Endothelial cell (in vitro differentiated cells): ENCODE data around the gene CACNA1A. TPM values are rescaled to one million over a fixed set of nuclear protein-coding genes. Genes with fewer than 3 reads are reported as not detected.
A peak's percentile ranks its signal among the peaks of the same experiment; 100 is the strongest.
"Not testable (repeated sequence)": the region's sequence is repeated elsewhere in the genome, so short reads cannot be mapped to it uniquely, and the experiment has no call there.

Experiments used
- DNase-seq: peaks from one replicate; pipeline ENCODE4 v3.0.0; 2021; ENCODE audit warnings: low spot score
- H3K27ac Mint-ChIP-seq: one replicate; pipeline ENCODE4 v1.8.0; 2021; ENCODE audit warnings: mixed read lengths, inconsistent platforms; ENCODE audit not compliant: unreplicated experiment
- H3K27me3 Mint-ChIP-seq: one replicate; pipeline ENCODE4 v1.8.0; 2021; ENCODE audit warnings: mild to moderate bottlenecking, moderate library complexity, mixed read lengths, inconsistent platforms; ENCODE audit not compliant: unreplicated experiment
- H3K36me3 Mint-ChIP-seq: one replicate; pipeline ENCODE4 v1.8.0; 2021; ENCODE audit warnings: mild to moderate bottlenecking, low read depth, mixed read lengths, inconsistent platforms; ENCODE audit not compliant: unreplicated experiment
- H3K4me1 Mint-ChIP-seq: one replicate; pipeline ENCODE4 v1.8.0; 2021; ENCODE audit warnings: mild to moderate bottlenecking, mixed read lengths, inconsistent platforms; ENCODE audit not compliant: unreplicated experiment
- H3K4me3 Mint-ChIP-seq: one replicate; pipeline ENCODE4 v1.8.0; 2021; ENCODE audit warnings: mild to moderate bottlenecking, mixed read lengths, inconsistent platforms; ENCODE audit not compliant: unreplicated experiment
- H3K9me3 Mint-ChIP-seq: one replicate; pipeline ENCODE4 v1.8.0; 2021; ENCODE audit warnings: mixed read lengths, inconsistent platforms; ENCODE audit not compliant: unreplicated experiment
- total RNA-seq: library from RNA; stranded (reverse); fragmentation: NEBNext Ultra II Directional; extraction: Animal tissue kit (Norgen Biotek cat#: 25700); gene quantifications from one replicate; pipeline ENCODE4 v1.2.1, GENCODE V29; 2021; ENCODE audit not compliant: unreplicated experiment
- TF ChIP-seq, protein P1 (sequence below): fragments of 200-600 bp; sonication (generic); IDR thresholded peaks from one replicate; pipeline ENCODE4 v1.5.0; 2021; ENCODE audit warnings: antibody characterized with exemption; ENCODE audit not compliant: unreplicated experiment

CACNA1A gene
- total RNA-seq, 1 donor from 2014 or later, result 9.0 TPM

DNA sequence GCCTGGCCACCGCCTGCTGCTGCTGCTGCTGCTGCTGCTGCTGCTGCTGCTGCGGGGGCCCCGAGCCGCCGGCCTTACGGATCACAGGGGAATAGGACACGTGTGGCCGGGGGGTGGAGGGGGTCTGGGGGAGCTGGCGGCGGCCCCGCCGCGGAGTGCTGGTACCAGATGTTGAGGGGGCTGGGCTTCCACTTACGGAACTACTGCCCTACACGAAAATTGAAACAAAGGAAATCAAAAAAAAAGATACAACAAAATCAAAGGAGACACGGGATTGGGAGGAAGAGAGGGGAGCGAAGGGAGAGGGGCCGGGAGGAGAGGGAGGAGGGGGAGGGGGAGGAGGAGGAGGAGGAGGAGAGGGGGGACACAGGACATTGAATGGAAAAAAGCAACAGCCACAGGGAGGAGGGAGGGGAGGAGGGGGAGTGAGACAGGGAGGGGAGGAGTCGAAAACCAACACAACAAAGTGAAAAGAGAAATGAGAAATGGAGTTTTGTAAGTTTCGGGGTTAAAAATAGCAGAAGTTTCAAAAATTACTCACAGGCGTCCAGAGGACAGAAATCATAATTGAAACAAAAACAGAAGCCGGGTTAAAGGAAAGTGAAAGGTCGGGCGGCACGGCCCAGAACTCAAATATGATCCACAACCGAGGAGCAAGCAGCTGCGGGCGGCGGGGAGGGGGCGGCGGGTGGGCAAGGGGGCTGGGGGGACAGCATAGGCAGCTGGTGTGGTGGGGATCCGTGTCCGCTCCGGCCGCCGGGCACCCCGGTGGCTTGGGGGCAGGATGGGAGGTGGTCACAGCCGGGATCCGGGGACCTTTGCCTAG is 298.2 kb downstream of the CACNA1A start:
- no peak overlapping the region for H3K27ac Mint-ChIP-seq
- no peak for DNase-seq
- H3K27me3 Mint-ChIP-seq, result no peaks in the 10 kb centered on the region
- no peaks in the 10 kb centered on the region for H3K36me3 Mint-ChIP-seq
- TF ChIP-seq, protein P1, sequence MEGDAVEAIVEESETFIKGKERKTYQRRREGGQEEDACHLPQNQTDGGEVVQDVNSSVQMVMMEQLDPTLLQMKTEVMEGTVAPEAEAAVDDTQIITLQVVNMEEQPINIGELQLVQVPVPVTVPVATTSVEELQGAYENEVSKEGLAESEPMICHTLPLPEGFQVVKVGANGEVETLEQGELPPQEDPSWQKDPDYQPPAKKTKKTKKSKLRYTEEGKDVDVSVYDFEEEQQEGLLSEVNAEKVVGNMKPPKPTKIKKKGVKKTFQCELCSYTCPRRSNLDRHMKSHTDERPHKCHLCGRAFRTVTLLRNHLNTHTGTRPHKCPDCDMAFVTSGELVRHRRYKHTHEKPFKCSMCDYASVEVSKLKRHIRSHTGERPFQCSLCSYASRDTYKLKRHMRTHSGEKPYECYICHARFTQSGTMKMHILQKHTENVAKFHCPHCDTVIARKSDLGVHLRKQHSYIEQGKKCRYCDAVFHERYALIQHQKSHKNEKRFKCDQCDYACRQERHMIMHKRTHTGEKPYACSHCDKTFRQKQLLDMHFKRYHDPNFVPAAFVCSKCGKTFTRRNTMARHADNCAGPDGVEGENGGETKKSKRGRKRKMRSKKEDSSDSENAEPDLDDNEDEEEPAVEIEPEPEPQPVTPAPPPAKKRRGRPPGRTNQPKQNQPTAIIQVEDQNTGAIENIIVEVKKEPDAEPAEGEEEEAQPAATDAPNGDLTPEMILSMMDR, result no peak
- H3K4me3 Mint-ChIP-seq, result peak overlapping the region; percentile 47
- H3K9me3 Mint-ChIP-seq, result no peaks in the 10 kb centered on the region
- no peaks in the 10 kb centered on the region for H3K4me1 Mint-ChIP-seq

DNA sequence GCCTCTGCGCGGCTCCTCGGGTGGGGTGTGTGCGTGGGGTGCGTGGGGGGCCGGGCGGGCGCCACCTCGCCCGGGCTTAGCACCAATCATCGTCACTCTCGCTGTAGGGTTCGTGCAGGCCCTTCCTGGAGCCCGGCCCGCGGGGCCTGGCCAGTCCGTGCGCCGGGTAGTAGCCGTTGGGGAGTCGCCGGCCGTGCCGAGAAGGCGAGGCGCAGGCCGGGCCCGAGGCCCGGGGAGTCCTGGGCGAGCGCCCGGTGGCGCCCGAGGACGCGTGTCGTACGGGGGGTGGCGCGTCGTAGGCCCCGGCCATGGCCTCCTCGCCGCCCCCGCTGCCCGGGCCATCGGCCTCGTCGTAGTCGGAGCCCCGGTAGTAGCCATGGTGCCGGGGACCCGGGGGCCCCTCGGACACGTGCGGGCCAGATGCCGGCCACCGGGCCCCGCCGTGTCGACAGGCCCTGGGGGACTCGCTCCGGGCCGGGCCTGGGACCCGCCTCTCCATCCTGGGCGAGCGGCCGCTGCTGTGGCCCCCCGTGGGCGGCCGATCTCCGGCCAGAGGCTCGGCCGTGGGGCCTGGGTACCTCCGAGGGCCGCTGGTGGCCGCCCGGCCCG is 298.9 kb downstream of the CACNA1A start:
- TF ChIP-seq, protein P1, result no peak
- no peak overlapping the region for H3K4me3 Mint-ChIP-seq
- no peak overlapping the region for H3K27ac Mint-ChIP-seq
- H3K27me3 Mint-ChIP-seq, result no peaks in the 10 kb centered on the region
- no peak for DNase-seq
- H3K36me3 Mint-ChIP-seq, result no peaks in the 10 kb centered on the region
- no peaks in the 10 kb centered on the region for H3K9me3 Mint-ChIP-seq
- no peaks in the 10 kb centered on the region for H3K4me1 Mint-ChIP-seq

DNA sequence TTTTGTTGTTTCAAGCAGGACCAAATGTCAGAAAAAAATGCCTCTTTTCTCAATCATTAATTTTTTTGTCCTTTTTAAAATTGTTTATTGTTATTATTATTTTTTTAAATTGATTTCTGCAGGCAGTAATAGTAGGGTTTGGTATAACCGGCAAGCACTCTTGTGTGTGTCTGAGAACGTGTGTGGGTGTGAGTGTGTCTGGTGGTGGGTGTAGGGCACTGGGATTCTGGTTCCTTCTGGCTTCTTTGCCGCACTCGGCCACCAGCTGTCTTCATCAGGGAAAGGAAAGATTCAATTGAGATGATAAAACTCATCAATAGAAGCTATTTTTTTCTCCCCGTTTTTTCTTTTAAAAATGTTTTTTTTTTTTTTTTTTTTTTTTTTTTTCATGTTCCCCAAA is 299.7 kb downstream of the CACNA1A start:
- Mint-ChIP-seq H3K36me3 (no peaks in the 10 kb centered on the region), H3K27ac (no peak overlapping the region), H3K4me1 (no peaks in the 10 kb centered on the region), H3K9me3 (no peaks in the 10 kb centered on the region), H3K27me3 (peaks cover 3% of the 10 kb centered on the region), H3K4me3 (no peak overlapping the region)
- DNase-seq, result no peak
- TF ChIP-seq, protein P1, result no peak

DNA sequence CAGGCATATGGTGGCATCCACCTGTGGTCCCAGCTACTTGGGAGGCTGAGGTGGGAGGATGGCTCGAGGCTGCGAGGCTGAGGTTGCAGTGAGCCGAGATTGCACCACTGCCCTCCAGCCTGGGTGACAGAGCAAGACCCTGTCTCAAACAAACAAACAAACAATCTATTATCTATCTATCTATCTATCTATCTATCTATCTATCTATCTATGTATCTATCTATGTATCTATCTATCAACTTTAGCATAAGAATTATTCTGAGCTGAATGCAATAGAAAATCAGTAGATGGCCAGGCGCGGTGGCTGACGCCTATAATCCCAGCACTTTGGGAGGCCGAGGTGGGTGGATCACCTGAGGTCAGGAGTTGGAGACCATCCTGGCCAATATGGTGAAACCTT is 304.2 kb downstream of the CACNA1A start:
- not testable (repeated sequence) for H3K9me3 Mint-ChIP-seq, H3K27ac Mint-ChIP-seq, H3K4me1 Mint-ChIP-seq, H3K27me3 Mint-ChIP-seq, DNase-seq, H3K36me3 Mint-ChIP-seq, H3K4me3 Mint-ChIP-seq

DNA sequence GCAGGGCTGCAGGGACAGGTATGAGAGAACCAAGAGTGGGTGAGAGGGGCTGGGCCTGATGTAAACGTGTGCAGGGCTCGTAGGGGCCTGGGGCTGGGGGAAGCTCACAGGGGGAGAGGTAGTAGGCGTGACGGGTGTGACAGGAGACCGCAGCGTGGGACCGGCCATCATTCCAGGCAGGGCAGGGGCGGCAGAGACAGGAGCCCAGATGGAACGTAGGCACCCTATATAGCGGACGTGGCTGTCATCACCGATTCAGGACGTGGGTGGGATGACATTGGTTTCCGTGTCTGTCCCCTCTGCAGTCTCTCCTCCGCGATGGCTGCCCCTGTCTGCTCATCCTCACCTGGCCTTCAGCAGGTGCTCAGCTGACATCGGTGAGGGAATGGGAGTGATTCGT is 307.6 kb downstream of the CACNA1A start:
- no peak for DNase-seq
- no peaks in the 10 kb centered on the region for H3K4me1 Mint-ChIP-seq
- H3K4me3 Mint-ChIP-seq, result no peak overlapping the region
- H3K27me3 Mint-ChIP-seq, result peaks cover 3% of the 10 kb centered on the region
- H3K27ac Mint-ChIP-seq, result no peak overlapping the region
- TF ChIP-seq, protein P1, result no peak
- H3K9me3 Mint-ChIP-seq, result no peaks in the 10 kb centered on the region
- H3K36me3 Mint-ChIP-seq, result no peaks in the 10 kb centered on the region
